UCSD-AML1 (cell line): ENCODE results near the gene SLC52A1.

Source experiments
- DNase-seq: peaks from one replicate; lab custom pipeline; 2025; ENCODE audit not compliant: unreplicated experiment; lab: John Stamatoyannopoulos, UW

The SLC52A1 gene

DNA sequence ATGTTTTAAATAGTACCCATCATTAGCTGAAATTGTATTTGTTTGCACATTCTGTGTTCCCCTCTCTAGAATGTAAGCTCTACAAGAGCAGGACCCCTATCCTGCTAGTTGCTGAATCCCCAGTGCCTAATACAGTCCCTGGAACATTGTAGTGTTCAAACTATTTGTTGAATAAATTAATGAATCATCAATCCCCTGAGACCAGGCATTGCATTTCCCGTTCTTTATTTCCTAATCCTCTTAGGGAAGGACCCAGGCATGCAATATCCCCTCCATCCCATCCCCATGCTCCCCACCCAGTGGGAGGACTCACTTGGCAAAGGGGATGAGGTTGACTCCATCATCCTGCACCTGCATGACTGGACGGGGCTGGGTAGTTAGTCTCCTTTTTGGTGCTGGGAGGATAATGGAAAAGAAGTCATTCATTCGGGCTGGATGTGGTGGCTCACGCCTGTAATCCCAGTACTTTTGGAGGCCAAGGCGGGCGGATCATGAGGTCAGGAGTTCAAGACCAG lies 41.1 kb downstream of the SLC52A1 start:
- DNase-seq = no peak

DNA sequence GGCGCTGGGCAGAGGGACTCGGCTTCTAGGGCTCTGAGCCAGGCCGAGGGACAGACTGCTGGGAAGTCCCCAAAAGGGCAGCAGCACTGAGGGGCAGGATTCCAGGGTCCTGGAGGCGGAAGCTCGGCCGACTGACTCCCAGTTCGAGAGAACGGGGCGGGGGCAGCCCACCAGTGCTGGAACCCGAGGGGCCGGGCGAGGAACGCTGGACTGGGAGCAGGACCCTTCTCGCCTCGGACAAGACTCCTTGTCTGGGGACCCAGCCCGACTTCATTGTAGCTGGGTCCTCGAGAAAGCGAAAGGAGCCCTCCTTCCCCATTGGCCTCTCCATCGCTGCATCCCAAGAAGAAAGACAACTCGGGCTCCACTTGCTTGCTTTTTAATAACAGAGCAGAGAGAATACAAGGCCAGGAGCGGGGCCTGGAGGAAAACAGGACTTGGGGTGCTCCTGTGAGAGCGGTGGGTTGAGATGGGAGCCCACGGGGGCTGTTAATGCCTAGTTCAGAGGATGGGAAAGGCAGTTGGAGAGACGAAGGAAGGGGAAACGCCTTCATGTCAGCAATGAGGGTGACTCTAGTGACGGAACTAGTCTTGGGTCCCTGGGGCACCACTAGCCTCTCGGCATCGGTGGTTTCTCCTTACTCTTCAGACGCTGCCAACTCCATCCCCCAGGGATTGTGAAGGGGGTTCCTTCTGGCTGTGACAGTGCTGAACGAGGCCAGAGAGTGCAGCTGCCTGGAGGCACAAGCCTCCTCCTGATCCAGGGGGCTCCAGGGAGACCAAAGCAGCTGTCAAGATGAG lies 47.3 kb downstream of the SLC52A1 start:
- DNase-seq = peak; percentile 49

DNA sequence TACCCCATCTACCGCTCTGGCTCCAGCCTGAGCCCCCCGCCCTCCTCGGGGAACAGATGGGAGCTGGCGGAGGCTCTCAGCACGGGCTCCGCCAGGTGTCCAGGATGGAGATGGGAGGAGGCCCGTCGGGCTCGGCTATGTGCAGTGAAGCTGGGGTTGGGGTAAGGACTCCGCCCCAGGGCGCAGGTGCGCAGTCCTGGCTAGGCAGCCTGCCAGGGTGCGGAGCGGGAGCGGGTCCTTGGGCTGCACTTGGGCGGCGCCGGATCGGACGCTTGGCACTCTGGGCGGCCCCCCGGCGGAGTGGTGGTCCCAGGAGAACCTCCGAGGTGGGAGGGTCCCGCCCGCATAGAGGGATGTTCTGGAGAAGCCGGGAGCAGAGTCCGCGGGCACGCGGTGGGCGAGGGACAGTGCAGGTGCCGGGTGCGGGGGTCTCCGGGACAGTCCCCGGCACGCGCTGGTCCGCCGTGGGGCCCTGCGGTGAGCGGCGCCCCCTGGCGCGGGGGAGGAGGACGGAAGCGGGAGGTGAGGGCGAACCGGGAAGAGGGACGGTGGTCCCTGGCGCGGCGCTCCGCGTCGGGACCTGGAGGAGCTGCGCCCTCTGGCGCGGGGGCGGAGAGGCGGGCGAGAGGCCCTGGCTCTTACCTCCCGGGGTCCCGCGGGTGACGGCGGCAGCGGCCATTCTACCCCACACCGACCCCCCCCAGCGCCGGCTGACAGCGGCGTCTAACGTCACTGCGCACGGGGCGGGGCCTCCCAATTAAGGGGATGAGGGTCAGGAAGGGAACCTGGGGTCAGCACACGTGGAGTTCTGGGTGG lies 48.1 kb downstream of the SLC52A1 start, which contains the start of gene CAMTA2:
TSS of gene CAMTA2 (minus strand) at position 725 of the 816 bp plus-strand sequence. CDS start 1,453 bp downstream, outside the sequence.
- peak; percentile 96 for DNase-seq

DNA sequence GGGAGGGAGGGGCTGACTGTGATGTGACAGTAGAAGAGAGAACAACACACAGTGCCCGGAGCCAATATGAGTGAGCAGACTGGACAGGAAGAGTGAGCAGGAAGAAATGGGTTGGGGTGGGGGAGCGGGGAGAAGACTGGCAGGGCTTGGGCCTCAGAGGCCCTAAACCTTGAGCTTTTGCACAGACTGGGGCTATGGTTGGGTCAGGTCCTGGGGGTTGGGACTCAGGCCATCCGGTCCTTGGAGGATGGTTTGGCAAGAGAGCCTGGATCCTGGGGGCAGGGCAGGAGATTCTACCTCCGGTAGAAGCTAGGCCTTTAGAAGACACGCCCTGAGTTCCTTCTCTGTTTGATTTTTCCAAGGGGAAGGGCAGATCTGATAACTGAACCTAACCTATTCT lies 48.8 kb downstream of the SLC52A1 start:
- DNase-seq = peak; percentile 54
